GM21723 (cell line): ENCODE data around the gene DEFB123.

Experiments
- ATAC-seq: cut with Tn5 transposase; IDR thresholded peaks from one replicate; pipeline ENCODE4 v1.9.1; 2021; ENCODE audit warnings: mild to moderate bottlenecking, moderate library complexity; ENCODE audit not compliant: unreplicated experiment

The DEFB123 gene

GRCh38 chr20:31473331-31474096 is 33.1 kb downstream of the DEFB123 start:
- ATAC-seq = peak; percentile 19

DNA sequence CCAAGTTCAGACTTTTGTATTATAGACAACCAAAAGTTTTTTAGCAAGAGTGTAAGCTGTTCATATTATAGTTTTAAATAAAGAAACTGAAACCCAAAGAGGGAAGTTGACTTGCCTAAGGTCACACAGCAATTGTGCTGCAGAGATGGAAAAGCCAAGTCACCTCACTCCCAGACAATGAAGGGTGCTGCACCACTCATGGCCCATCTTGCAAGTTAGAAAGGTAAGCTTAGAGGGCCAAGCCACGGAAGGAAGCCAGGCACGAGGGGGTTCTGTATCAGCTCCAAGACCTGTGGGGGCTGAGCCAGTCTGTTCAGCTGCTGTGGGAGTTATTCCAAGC is 33.6 kb downstream of the DEFB123 start:
- peak; percentile 70 for ATAC-seq

GRCh38 chr20:31474758-31475427 is 34.5 kb downstream of the DEFB123 start, which contains the start of the genes DEFB124 and REM1:
Gene DEFB124, minus strand, starts transcription at chr20:31475127. Its CDS starts 2,114 bp downstream, at chr20:31473013.
Gene REM1, plus strand, starts transcription at chr20:31475288. Its CDS starts 1,158 bp downstream, at chr20:31476446.
- ATAC-seq = no peak

GRCh38 chr20:31475472-31476293 is 35.3 kb downstream of the DEFB123 start:
- no peak for ATAC-seq

GRCh38 chr20:31476294-31476585 is 35.8 kb downstream of the DEFB123 start:
- no peak for ATAC-seq

DNA sequence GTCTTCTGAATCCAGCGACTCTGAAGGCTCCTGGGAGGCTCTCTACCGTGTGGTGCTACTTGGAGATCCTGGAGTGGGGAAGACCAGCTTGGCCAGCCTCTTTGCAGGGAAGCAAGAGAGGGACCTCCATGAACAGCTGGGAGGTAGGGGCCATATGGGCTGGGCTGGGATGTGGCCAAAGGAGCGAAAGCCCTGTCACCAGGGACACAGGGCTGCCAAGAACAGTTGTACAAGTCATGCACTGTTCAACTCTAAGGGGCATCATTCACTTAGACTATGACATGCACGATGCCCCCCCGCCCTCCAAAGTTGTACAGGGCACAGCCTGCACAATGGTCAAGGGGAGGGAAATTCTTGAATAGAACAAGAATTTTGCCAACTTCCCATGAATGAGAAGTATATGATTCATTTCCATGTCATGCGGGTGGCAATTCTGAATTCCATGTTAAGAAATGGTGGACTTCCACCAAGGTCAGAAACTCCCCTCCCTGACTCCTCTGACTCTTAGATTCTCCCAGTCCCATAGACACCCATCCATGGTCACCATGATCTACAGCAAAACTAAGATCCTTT is 36.3 kb downstream of the DEFB123 start:
- no peak for ATAC-seq

DNA sequence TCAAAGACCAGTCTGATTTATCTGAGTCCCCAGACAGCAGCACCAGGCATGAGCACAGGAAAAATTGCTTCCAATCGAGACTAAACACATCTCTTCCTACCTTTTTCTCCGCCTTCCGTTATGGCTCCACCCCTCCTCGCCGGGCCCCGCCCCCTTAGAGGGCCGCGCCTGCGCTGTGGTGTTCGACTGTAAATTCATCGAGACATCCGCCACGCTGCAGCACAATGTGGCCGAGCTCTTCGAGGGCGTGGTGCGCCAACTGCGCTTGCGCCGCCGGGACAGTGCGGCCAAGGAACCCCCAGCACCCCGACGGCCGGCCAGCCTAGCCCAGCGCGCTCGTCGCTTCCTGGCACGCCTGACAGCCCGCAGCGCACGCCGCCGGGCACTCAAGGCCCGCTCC is 43.6 kb downstream of the DEFB123 start:
- no peak for ATAC-seq

GRCh38 chr20:31485450-31486339 is 45.3 kb downstream of the DEFB123 start:
- ATAC-seq = no peak

GRCh38 chr20:31488115-31488514 is 47.7 kb downstream of the DEFB123 start:
- ATAC-seq = no peak

DNA sequence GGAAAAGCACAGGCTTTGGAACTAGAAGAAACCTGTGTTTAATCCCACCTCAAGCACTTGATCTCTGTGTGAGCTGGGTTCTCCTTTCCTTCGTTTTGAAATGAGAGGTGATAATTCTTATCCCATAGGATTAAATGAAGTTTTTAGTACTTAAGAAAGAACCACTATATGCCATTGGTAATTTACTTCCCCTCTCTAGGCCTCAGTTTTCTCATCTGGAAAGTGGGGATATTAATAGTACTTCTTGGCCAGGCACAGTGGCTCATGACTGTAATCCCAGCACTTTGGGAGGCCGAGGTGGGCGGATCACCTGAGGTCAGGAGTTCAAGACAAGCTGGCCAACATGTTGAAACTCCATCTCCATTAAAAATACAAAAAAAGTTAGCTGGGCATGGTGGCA is 48.7 kb downstream of the DEFB123 start:
- no peak for ATAC-seq

GRCh38 chr20:31490752-31491151 is 50.3 kb downstream of the DEFB123 start:
- ATAC-seq = no peak

GRCh38 chr20:31494131-31494530 is 53.7 kb downstream of the DEFB123 start:
- no peak for ATAC-seq

- ATAC-seq = no peak
Measured at GRCh38 chr20:31496761-31497295, 56.4 kb downstream of the DEFB123 start.

DNA sequence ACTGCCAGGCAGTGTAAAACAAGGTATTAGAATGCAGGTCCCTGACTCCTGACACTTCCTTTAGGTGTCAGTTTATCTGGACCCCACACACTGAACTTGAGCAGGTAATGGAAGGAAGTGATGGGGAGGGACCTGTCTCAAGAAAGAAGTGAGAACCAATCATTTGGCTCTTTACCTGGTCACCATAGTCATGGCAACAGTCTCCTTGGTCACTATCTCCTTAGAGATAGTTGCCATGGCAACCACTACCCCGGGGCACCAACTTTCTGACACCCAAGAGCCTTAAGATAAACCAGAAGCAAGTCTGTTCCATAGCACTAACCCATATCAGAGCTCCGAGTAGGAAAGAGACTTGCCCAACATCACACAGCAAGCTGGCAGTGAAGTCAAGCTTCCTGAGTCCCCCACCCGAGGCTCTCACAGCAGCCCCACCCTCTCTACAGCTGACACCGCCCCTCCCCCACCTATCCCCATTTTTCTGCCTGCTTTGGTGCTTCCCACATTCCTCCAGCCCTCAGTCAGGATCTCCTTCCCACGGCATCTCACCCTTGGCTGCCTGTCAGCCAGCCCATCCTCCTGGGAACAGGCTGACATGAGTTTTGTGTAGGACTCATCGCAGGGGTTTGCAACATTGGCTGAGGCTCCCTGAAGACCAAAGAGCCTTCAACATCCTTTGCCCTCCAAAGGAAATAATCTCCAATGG is 57.6 kb downstream of the DEFB123 start:
- no peak for ATAC-seq
